Nephron (organoid): ENCODE results near the gene SSC5D.

Experiments
- H3K27ac Mint-ChIP-seq, 3 experiments: 2 replicates each; pipeline ENCODE4 v1.8.0; 2020; ENCODE audit warnings: mixed read lengths in 3 of 3, mild to moderate bottlenecking in 2 of 3, moderate library complexity in 1 of 3
- H3K27me3 Mint-ChIP-seq: 2 replicates; pipeline ENCODE4 v1.8.0; 2021; ENCODE audit warnings: low read depth, mild to moderate bottlenecking, moderate library complexity, mixed read lengths
- H3K36me3 Mint-ChIP-seq: 2 replicates; pipeline ENCODE4 v1.8.0; 2020; ENCODE audit warnings: low read depth, mixed read lengths
- H3K4me1 Mint-ChIP-seq: 2 replicates; pipeline ENCODE4 v1.8.0; 2020; ENCODE audit warnings: mixed read lengths
- H3K4me3 Mint-ChIP-seq, 3 experiments: 2 replicates each; pipeline ENCODE4 v1.8.0; 2020; ENCODE audit warnings: mild to moderate bottlenecking in 3 of 3, mixed read lengths in 3 of 3, moderate library complexity in 2 of 3
- H3K9me3 Mint-ChIP-seq: 2 replicates; pipeline ENCODE4 v1.8.0; 2020; ENCODE audit warnings: mixed read lengths
- TF ChIP-seq, protein P1 (sequence below), 3 experiments: fragments of 200-600 bp; sonication (generic); IDR thresholded peaks; one replicate each; pipeline ENCODE4 v1.5.0; 2021; ENCODE audit warnings: antibody characterized with exemption in 3 of 3; ENCODE audit not compliant: unreplicated experiment in 3 of 3

Gene SSC5D

GRCh38 chr19:55502197-55502952 lies 14.1 kb downstream of the SSC5D start:
- Mint-ChIP-seq H3K27me3 (peaks cover 24% of the 10 kb centered on the region), H3K4me3 (no peak overlapping the region), H3K27ac (peak overlapping the region in 1 of 3 experiments; percentile 10), H3K4me1 (peaks cover under 1% of the 10 kb centered on the region), H3K36me3 (peaks cover 19% of the 10 kb centered on the region), H3K9me3 (peaks cover 2% of the 10 kb centered on the region)
- TF ChIP-seq, protein P1, sequence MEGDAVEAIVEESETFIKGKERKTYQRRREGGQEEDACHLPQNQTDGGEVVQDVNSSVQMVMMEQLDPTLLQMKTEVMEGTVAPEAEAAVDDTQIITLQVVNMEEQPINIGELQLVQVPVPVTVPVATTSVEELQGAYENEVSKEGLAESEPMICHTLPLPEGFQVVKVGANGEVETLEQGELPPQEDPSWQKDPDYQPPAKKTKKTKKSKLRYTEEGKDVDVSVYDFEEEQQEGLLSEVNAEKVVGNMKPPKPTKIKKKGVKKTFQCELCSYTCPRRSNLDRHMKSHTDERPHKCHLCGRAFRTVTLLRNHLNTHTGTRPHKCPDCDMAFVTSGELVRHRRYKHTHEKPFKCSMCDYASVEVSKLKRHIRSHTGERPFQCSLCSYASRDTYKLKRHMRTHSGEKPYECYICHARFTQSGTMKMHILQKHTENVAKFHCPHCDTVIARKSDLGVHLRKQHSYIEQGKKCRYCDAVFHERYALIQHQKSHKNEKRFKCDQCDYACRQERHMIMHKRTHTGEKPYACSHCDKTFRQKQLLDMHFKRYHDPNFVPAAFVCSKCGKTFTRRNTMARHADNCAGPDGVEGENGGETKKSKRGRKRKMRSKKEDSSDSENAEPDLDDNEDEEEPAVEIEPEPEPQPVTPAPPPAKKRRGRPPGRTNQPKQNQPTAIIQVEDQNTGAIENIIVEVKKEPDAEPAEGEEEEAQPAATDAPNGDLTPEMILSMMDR (IDR thresholded peaks at IDR 0.05; ENCODE audit: unreplicated experiment in 3 of 3): no peak

GRCh38 chr19:55503157-55503501 lies 14.9 kb downstream of the SSC5D start:
- H3K27me3 Mint-ChIP-seq: peaks cover 24% of the 10 kb centered on the region
- H3K36me3 Mint-ChIP-seq: peaks cover 19% of the 10 kb centered on the region
- H3K4me1 Mint-ChIP-seq: peaks cover 6% of the 10 kb centered on the region
- H3K27ac Mint-ChIP-seq: no peak overlapping the region
- TF ChIP-seq, protein P1 (IDR thresholded peaks at IDR 0.05; ENCODE audit: unreplicated experiment in 3 of 3): no peak
- peak overlapping the region in 2 of 3 experiments; percentile 25 to 40 for H3K4me3 Mint-ChIP-seq
- H3K9me3 Mint-ChIP-seq: peaks cover 2% of the 10 kb centered on the region

GRCh38 chr19:55503502-55504251 lies 15.4 kb downstream of the SSC5D start:
- TF ChIP-seq, protein P1 (IDR thresholded peaks at IDR 0.05; ENCODE audit: unreplicated experiment in 3 of 3): peak; percentile 97 to 99 (median 98)
- Mint-ChIP-seq H3K36me3 (peaks cover 19% of the 10 kb centered on the region), H3K9me3 (peaks cover 2% of the 10 kb centered on the region), H3K4me1 (peaks cover 8% of the 10 kb centered on the region), H3K27ac (no peak overlapping the region), H3K4me3 (peak overlapping the region; percentile 65 to 71 (median 66)), H3K27me3 (peaks cover 24% of the 10 kb centered on the region)

- TF ChIP-seq, protein P1 (IDR thresholded peaks at IDR 0.05; ENCODE audit: unreplicated experiment in 3 of 3): peak in 1 of 3 experiments; percentile 45
- peaks cover 2% of the 10 kb centered on the region for H3K9me3 Mint-ChIP-seq
- H3K4me1 Mint-ChIP-seq: peaks cover 8% of the 10 kb centered on the region
- peaks cover 24% of the 10 kb centered on the region for H3K27me3 Mint-ChIP-seq
- H3K4me3 Mint-ChIP-seq: peak overlapping the region; percentile 35 to 66 (median 65)
- H3K27ac Mint-ChIP-seq: no peak overlapping the region
- peaks cover 19% of the 10 kb centered on the region for H3K36me3 Mint-ChIP-seq
These were observed 16.0 kb downstream of the SSC5D start for GRCh38 chr19:55504252-55504603.

DNA sequence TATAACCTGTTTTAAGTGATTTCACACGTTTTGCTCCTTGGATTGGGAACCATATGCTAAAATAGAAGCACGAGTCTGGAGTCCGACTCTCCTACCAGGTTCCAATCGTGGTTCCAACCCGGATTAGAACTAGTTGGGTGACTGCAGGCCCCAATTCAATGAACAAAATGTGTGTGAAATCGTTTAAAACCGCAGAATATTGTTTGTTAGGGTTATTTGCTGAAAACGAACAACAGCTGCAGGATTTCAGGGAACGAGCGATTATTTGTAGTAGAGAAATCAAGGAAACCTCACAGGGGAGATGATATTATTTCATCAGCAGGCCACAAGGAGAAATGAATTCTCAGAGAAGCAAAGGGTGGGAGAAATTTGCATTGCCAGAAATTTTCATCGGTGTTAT lies 16.7 kb downstream of the SSC5D start:
- Mint-ChIP-seq H3K4me3 (no peak overlapping the region), H3K27ac (no peak overlapping the region), H3K27me3 (peaks cover 24% of the 10 kb centered on the region), H3K9me3 (peaks cover 2% of the 10 kb centered on the region), H3K4me1 (peaks cover 8% of the 10 kb centered on the region), H3K36me3 (peaks cover 15% of the 10 kb centered on the region)
- TF ChIP-seq, protein P1 (IDR thresholded peaks at IDR 0.05; ENCODE audit: unreplicated experiment in 3 of 3): no peak
